Liver (tissue), 3 donors: Measurements from ENCODE around the gene DDX4.

Experiments used
- RAD21 ChIP-seq, 2 donors: IDR thresholded peaks; 2 replicates each; pipeline ENCODE4 v1.6.1; 2016; ENCODE audit warnings: antibody characterized with exemption in 2 of 2, mild to moderate bottlenecking in 2 of 2
- RXRA ChIP-seq, 2 donors: IDR thresholded peaks; 2 replicates each; pipeline ENCODE4 v1.6.1; 2017 to 2018; ENCODE audit warnings: antibody characterized with exemption in 2 of 2, mild to moderate bottlenecking in 1 of 2
- SP1 ChIP-seq: IDR thresholded peaks from 2 replicates; pipeline ENCODE4 v1.6.1; 2018; ENCODE audit warnings: antibody characterized with exemption, mild to moderate bottlenecking
- TAF1 ChIP-seq: conservative IDR thresholded peaks from 2 replicates; pipeline ENCODE4 v1.6.1; 2016; ENCODE audit warnings: antibody characterized with exemption, mild to moderate bottlenecking
- YY1 ChIP-seq: IDR thresholded peaks from 2 replicates; pipeline ENCODE4 v1.6.1; 2016; ENCODE audit warnings: antibody characterized with exemption, mild to moderate bottlenecking
- TF ChIP-seq, protein P1 (sequence below): fragments of 150-350 bp; IDR thresholded peaks from 2 replicates; pipeline ENCODE4 v1.5.1; 2017; ENCODE audit warnings: improper control_type of control experiment, low read depth, low read length; ENCODE audit not compliant: missing input control
- TF ChIP-seq, protein P2 (sequence below): IDR thresholded peaks from 2 replicates; pipeline ENCODE4 v1.6.1; 2016; ENCODE audit warnings: antibody characterized with exemption
- TF ChIP-seq, protein P3 (sequence below): IDR thresholded peaks from 2 replicates; pipeline ENCODE4 v1.6.1; 2016; ENCODE audit warnings: antibody characterized with exemption, mild to moderate bottlenecking
- donor health status: healthy.
- donor health status: healthy.

DNA sequence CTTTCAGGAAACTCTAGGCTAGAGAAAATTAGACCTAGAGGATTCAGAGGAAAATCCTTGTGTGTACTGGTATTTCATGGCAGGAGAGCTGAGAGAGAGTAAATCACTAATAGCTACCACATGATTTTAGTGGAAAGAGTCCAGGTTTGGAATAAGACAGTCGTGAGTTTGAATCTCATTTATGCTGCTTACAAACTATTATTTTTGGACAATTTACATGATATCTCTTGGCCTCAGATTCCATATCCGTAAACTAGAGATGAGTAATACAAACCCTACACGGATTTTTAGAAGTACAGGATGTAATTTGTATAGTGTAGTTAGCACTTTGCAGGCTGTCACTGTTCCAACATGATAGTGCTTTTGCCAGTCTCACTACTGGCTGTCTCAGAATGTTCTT is 116.0 kb downstream of the DDX4 start:
- TF ChIP-seq, protein P1, sequence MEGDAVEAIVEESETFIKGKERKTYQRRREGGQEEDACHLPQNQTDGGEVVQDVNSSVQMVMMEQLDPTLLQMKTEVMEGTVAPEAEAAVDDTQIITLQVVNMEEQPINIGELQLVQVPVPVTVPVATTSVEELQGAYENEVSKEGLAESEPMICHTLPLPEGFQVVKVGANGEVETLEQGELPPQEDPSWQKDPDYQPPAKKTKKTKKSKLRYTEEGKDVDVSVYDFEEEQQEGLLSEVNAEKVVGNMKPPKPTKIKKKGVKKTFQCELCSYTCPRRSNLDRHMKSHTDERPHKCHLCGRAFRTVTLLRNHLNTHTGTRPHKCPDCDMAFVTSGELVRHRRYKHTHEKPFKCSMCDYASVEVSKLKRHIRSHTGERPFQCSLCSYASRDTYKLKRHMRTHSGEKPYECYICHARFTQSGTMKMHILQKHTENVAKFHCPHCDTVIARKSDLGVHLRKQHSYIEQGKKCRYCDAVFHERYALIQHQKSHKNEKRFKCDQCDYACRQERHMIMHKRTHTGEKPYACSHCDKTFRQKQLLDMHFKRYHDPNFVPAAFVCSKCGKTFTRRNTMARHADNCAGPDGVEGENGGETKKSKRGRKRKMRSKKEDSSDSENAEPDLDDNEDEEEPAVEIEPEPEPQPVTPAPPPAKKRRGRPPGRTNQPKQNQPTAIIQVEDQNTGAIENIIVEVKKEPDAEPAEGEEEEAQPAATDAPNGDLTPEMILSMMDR: no peak
- no peak for TF ChIP-seq RXRA (IDR thresholded peaks at IDR 0.05)
- TF ChIP-seq, protein P2, sequence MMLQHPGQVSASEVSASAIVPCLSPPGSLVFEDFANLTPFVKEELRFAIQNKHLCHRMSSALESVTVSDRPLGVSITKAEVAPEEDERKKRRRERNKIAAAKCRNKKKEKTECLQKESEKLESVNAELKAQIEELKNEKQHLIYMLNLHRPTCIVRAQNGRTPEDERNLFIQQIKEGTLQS: no peak
- no peak for TF ChIP-seq SP1
- TF ChIP-seq, protein P3, sequence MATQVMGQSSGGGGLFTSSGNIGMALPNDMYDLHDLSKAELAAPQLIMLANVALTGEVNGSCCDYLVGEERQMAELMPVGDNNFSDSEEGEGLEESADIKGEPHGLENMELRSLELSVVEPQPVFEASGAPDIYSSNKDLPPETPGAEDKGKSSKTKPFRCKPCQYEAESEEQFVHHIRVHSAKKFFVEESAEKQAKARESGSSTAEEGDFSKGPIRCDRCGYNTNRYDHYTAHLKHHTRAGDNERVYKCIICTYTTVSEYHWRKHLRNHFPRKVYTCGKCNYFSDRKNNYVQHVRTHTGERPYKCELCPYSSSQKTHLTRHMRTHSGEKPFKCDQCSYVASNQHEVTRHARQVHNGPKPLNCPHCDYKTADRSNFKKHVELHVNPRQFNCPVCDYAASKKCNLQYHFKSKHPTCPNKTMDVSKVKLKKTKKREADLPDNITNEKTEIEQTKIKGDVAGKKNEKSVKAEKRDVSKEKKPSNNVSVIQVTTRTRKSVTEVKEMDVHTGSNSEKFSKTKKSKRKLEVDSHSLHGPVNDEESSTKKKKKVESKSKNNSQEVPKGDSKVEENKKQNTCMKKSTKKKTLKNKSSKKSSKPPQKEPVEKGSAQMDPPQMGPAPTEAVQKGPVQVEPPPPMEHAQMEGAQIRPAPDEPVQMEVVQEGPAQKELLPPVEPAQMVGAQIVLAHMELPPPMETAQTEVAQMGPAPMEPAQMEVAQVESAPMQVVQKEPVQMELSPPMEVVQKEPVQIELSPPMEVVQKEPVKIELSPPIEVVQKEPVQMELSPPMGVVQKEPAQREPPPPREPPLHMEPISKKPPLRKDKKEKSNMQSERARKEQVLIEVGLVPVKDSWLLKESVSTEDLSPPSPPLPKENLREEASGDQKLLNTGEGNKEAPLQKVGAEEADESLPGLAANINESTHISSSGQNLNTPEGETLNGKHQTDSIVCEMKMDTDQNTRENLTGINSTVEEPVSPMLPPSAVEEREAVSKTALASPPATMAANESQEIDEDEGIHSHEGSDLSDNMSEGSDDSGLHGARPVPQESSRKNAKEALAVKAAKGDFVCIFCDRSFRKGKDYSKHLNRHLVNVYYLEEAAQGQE: no peak
- TF ChIP-seq RAD21 (IDR thresholded peaks at IDR 0.05): no peak
- TF ChIP-seq YY1: no peak
- TF ChIP-seq TAF1: no peak
